ENCODE measurements around the gene PRKN.
A peak's percentile ranks its signal among the peaks of the same experiment; 100 is the strongest.

The PRKN gene

DNA sequence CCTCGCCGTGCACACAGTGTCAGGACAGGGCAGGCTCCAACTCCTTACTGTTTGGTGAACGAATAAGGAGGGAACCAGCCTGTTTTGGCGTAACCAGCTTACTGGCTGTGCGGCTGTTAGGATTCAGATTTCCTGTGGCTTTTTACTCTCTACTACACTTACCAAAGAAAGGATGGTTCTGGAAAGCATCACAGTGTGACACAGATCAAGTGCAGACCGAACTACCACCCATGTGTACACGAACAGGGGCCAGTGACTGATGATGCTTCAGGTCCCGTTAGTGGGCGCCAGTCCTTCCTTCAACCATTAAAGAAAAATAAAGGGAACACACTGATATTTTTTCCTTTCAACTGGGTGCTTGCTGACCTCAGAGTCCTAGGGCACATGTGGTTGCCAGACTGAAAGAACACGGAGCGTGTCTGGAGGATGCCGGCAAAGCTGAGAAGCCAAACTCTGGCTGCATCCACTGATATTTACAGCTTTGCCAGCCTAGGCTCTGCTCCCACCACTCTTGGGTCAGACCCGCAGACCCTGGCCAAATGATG lies 1101.4 kb downstream of the PRKN start:
- no peak for FAIRE-seq

DNA sequence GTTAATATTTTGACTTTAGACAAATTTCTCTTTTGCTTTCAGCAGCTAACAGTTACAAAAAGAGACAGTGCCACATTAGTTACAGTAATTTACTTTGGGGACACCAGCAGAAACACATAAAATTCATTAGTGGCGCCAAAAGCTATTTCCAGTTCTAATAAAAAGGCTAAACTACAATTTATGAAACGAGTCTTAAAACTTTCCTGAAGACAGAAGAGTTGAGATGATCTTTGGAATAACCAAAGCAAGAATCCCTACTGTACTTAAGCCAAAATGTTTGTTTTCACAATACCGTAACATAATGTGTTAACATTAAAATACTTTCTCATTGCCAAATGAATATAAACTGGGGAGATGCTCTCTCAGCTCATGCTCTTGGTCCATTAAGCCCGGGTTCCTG lies 1103.5 kb downstream of the PRKN start:
- FAIRE-seq = no peak

- FAIRE-seq = no peak
Measured at GRCh38 chr6:161622779-161623178, 1104.8 kb downstream of the PRKN start.

GRCh38 chr6:161618831-161619454 lies 1108.6 kb downstream of the PRKN start:
- peak; percentile 91 for FAIRE-seq

GRCh38 chr6:161613711-161614110 lies 1113.9 kb downstream of the PRKN start:
- FAIRE-seq = no peak

GRCh38 chr6:161608771-161609170 lies 1118.8 kb downstream of the PRKN start:
- FAIRE-seq = no peak

DNA sequence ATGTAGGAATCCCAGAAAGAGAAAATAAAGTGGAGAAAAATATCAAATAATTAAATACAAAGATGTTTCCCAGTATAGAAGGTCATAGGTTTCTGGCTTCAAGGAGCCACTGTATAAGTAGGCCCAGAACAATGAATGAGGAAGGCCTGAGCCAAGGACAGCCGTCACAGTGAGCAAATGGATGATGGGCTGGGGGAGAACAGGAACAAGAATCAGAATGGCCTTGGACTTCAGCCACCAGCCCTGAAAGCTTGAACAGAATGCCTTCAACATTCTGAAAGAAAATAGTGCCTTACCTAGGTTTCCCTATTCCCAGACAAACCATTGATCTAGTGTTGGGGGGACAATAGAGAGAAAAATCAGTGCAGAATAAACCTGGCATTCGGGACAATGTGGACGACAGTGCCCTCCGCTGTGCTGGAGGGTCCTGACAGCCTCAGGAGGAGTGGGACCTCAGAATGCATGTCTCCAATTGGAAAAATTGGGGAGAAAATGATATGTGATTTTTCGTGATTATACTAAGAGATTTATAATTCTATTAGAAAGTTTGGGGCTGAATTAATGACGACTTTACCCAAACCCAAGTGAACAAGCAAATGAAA lies 1119.8 kb downstream of the PRKN start:
- FAIRE-seq = no peak

DNA sequence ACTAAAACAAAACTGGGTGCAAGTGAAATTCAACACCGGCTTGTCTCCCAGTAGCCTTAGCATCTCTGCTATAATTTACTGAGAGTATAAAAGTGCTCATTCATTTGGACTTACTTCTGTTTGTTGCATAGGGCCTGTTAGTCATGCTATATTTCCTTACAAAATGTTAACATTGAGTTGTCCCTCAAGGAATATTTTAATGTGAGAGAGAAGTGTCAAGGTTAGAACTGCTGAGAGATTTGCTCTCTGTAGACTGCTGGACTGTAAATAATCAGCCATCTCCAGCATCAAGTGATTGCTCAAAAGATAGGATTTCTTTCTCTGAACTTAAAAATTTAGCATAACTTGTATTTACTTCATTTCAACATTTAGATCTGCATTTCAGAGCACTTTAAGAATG lies 1125.2 kb downstream of the PRKN start:
- no peak for FAIRE-seq

DNA sequence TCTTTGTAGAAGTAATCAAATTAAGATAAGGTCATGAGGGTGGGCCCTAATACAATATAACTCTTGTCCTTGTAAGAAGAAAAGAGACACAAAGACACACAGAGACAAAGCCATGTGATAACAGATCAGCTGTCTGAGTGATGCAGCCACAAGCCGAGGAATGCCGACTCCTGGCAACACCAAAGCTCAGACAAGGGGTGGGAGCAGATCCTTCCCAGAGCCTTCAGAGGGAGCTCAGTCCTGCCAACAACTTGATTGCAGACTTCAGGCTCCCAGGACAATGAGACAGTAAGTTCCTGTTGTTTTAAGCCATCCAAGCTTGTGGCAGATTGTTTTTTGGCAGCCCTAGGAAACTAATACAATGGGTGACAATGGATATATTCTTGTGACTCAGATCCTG lies 1128.7 kb downstream of the PRKN start:
- no peak for FAIRE-seq

GRCh38 chr6:161596807-161597520 lies 1130.6 kb downstream of the PRKN start:
- FAIRE-seq = peak; percentile 58

GRCh38 chr6:161594412-161594811 lies 1133.2 kb downstream of the PRKN start:
- peak; percentile 57 for FAIRE-seq

DNA sequence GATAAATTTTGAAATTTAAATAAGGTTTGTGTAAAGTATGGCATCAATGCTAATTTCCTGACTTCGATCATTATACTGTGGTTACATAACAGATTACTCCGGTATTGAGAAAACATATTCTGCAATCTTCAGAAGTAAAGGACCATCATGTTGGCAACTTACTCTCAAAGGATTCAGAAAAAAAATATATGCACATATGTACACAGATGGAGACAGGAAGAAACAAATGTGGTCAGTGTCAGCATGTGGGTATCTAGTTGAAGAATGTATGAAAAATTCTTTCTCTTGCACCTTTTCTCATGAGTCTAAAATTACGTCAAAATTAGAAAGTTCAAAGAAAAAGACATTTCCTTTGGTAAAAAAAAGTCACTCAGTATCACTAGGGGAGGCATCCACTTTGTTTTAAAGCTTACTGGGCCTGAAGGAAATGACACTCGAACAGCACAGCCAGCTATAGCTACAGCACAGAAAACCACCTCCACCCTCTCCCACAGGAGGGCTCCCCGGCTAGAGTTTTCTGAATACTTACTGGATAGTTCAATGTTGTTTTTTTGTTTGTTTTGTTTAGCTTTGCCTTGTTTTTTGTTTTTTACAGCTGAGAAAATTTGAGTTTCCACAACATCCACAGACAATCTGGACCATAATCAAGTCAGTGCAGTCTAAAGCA lies 1136.5 kb downstream of the PRKN start:
- peak; percentile 74 for FAIRE-seq

DNA sequence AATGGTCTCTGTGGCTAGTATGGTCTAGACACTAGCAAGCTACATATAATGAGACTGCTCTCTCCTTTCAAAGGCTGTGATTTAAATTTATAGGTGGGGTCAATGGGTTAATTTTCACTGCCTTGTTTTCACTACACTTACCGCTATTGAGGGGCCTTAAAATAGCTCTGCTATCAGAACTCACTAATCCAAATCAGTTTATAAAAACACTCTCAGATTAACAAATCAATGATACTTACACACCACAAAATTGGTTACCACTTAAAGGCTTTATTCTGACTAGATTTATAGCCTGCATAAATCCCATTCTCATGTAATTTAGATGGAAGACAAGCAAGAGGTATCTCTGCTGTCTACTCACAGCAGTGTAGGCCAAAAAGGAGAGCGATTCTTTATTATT lies 1140.7 kb downstream of the PRKN start:
- FAIRE-seq = peak; percentile 97

GRCh38 chr6:161584621-161585340 lies 1142.8 kb downstream of the PRKN start:
- peak; percentile 90 for FAIRE-seq

DNA sequence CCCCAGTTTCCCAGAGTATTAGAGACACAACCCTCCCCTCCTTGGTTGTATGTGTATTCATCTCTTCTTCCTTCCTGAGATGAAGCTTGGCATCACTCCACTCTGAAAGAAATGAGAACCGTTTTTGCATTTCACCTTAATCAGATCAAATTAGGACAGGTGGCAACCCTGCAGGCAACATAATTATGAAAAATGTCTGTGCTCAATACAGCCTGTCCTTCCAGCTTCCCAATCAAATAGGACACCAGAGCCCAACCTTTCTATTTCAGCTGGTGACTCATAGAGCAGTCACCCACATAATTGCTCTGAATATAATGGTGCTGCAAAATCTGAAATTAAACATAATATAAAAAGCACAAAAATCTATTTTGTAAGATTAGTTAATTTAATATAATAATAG lies 1143.5 kb downstream of the PRKN start:
- no peak for FAIRE-seq

GRCh38 chr6:161583584-161583983 lies 1144.0 kb downstream of the PRKN start:
- FAIRE-seq = no peak

- FAIRE-seq = no peak
Measured at GRCh38 chr6:161578478-161578877, 1149.1 kb downstream of the PRKN start.

DNA sequence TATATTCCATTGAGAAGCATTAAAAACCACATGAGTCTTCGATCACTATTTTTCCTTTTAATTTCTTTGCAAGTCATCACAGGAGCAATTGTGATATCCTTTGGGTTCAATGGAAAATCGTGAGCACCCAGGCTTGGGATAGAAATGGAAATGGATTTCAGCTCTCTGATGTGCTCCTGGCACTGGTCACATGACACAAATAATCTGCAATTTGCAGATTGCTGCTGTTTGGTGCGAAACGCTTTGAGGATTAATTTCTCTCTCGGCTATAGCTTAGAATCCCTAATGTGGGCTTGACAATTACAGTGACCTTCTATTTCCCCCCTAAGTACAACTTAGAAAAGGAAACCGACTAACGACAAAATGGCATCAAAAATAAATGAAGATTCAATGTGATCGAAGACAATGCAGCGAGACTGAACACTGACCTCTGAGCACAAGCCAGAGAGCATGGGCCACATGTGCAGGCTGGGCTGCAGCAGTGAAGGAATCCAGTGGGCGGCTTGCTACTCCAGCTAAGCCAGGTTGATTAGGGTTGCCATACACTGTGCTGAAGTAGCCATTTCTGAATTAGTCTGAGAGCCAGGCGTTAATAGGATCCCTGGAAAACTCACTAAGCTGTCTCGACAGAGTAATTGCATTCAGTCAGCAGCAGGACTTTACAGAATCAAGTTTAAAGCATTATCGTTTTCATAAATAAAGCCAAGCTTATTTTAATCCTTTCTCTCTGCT lies 1151.9 kb downstream of the PRKN start:
- FAIRE-seq = peak; percentile 98

GRCh38 chr6:161568885-161569456 lies 1158.6 kb downstream of the PRKN start:
- FAIRE-seq = no peak

- FAIRE-seq = no peak
Measured at GRCh38 chr6:161564952-161565351, 1162.6 kb downstream of the PRKN start.

DNA sequence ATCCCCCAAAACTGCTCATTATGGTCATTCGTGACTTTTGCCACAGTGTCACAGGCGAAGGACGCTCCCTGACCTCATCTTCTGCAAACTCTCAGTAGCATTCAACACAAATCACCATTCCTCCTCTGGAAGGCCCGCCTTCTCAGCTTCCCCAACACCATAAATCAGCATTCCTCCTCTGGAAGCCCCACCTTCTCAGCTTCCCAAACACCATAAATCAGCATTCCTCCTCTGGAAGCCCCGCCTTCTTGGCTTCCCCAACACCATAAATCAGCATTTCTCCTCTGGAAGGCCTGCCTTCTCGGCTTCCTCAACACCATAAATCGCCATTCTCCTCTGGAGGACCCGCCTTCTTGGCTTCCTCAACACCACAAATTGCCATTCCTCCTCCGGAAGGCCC lies 1165.7 kb downstream of the PRKN start:
- FAIRE-seq = peak; percentile 52

All from TTC549 (cell line).